Neutrophil (primary cell): ENCODE measurements around the gene HPCA.

ENCODE experiments used
- H3K27ac ChIP-seq: fragments of 200-600 bp; sonication (generic); 2 replicates; pipeline ENCODE4 v1.5.1; 2016; ENCODE audit warnings: mild to moderate bottlenecking, moderate library complexity
- H3K27me3 ChIP-seq: fragments of 200-600 bp; sonication (generic); 2 replicates; pipeline ENCODE4 v1.6.0; 2016; ENCODE audit warnings: mild to moderate bottlenecking
- H3K36me3 ChIP-seq: fragments of 200-600 bp; sonication (generic); 2 replicates; pipeline ENCODE4 v1.5.1; 2017
- H3K4me1 ChIP-seq, 2 experiments: fragments of 200-600 bp in 1 of 2; sonication (generic) in 1 of 2; 1 replicate in 1 of 2; 2 replicates in 1 of 2; pipeline versions ENCODE4 v1.5.1 to v1.6.1; 2013 to 2016; ENCODE audit warnings: low read depth in 1 of 2, low read length in 1 of 2, mild to moderate bottlenecking in 1 of 2, moderate library complexity in 1 of 2; ENCODE audit not compliant: control insufficient read depth in 1 of 2, insufficient read depth in 1 of 2
- H3K4me3 ChIP-seq, 2 experiments: fragments of 200-600 bp in 1 of 2; sonication (generic) in 1 of 2; 1 replicate in 1 of 2; 2 replicates in 1 of 2; pipeline ENCODE4 v1.5.1; 2013 to 2016; ENCODE audit warnings: low read depth in 1 of 2, low read length in 1 of 2, mild to moderate bottlenecking in 1 of 2, moderate library complexity in 1 of 2
- H3K9me3 ChIP-seq: fragments of 200-600 bp; sonication (generic); 2 replicates; pipeline ENCODE4 v1.5.1; 2016
- CTCF ChIP-seq: fragments of 200-600 bp; sonication (generic); IDR thresholded peaks from 2 replicates; pipeline ENCODE4 v1.5.1; 2016; ENCODE audit warnings: antibody characterized with exemption

Gene HPCA

GRCh38 chr1:32917521-32917920 lies 31.2 kb downstream of the HPCA start:
- Histone ChIP-seq H3K4me1 (no peaks in the 10 kb centered on the region), H3K9me3 (no peaks in the 10 kb centered on the region), H3K27me3 (peaks cover 83% of the 10 kb centered on the region), H3K27ac (no peak overlapping the region), H3K4me3 (no peak overlapping the region), H3K36me3 (no peaks in the 10 kb centered on the region)
- no peak for TF ChIP-seq CTCF

GRCh38 chr1:32918179-32918578 lies 31.9 kb downstream of the HPCA start:
- no peaks in the 10 kb centered on the region for H3K9me3 ChIP-seq
- H3K4me3 ChIP-seq: no peak overlapping the region
- no peak overlapping the region for H3K27ac ChIP-seq
- H3K4me1 ChIP-seq: no peaks in the 10 kb centered on the region
- TF ChIP-seq CTCF: no peak
- H3K27me3 ChIP-seq: peaks cover 89% of the 10 kb centered on the region
- H3K36me3 ChIP-seq: no peaks in the 10 kb centered on the region

GRCh38 chr1:32919811-32920733 lies 33.8 kb downstream of the HPCA start:
- no peak overlapping the region for H3K27ac ChIP-seq
- peaks cover 97% of the 10 kb centered on the region for H3K27me3 ChIP-seq
- H3K4me1 ChIP-seq: peaks cover 2 to 5% of the 10 kb centered on the region in 2 experiments
- TF ChIP-seq CTCF: no peak
- H3K9me3 ChIP-seq: no peaks in the 10 kb centered on the region
- no peaks in the 10 kb centered on the region for H3K36me3 ChIP-seq
- no peak overlapping the region for H3K4me3 ChIP-seq

GRCh38 chr1:32920833-32921232 lies 34.5 kb downstream of the HPCA start:
- peaks cover 10 to 13% of the 10 kb centered on the region in 2 experiments for H3K4me1 ChIP-seq
- no peaks in the 10 kb centered on the region for H3K36me3 ChIP-seq
- H3K4me3 ChIP-seq: no peak overlapping the region
- peaks cover 99% of the 10 kb centered on the region for H3K27me3 ChIP-seq
- TF ChIP-seq CTCF: no peak
- no peaks in the 10 kb centered on the region for H3K9me3 ChIP-seq
- H3K27ac ChIP-seq: no peak overlapping the region

- Histone ChIP-seq H3K27ac (no peak overlapping the region), H3K9me3 (no peaks in the 10 kb centered on the region), H3K36me3 (no peaks in the 10 kb centered on the region), H3K4me3 (no peak overlapping the region), H3K4me1 (peaks cover 11 to 16% of the 10 kb centered on the region in 2 experiments), H3K27me3 (peaks cover 92% of the 10 kb centered on the region)
- no peak for TF ChIP-seq CTCF
These were observed 38.6 kb downstream of the HPCA start for GRCh38 chr1:32924881-32925344.
